K562 treated with DMSO at 1 percent for 24 hours (cell line): ENCODE data around the gene ALG9. TPM values are rescaled to one million over a fixed set of nuclear protein-coding genes. Genes with fewer than 3 reads are reported as not detected.

Experiments used
- total RNA-seq: library from RNA; unstranded; fragments of 300-600 nt; gene quantifications from 2 replicates; pipeline ENCODE4 v1.2.3, GENCODE V29; 2022; ENCODE audit warnings: low read depth; ENCODE audit not compliant: insufficient read depth

ALG9 gene
- 19.2 and 20.0 TPM in 2 replicates for total RNA-seq

GRCh38 chr11:111870886-111871692 is at the start of gene ALG9:
ALG9 (minus strand) TSS chr11:111871581; CDS start chr11:111871482, 99 bp downstream.

GRCh38 chr11:111918390-111919256 is 47.2 kb upstream of the ALG9 start, which contains the start of gene C11orf52:
C11orf52 (plus strand) TSS chr11:111918913; CDS start chr11:111918973, 60 bp downstream.

DNA sequence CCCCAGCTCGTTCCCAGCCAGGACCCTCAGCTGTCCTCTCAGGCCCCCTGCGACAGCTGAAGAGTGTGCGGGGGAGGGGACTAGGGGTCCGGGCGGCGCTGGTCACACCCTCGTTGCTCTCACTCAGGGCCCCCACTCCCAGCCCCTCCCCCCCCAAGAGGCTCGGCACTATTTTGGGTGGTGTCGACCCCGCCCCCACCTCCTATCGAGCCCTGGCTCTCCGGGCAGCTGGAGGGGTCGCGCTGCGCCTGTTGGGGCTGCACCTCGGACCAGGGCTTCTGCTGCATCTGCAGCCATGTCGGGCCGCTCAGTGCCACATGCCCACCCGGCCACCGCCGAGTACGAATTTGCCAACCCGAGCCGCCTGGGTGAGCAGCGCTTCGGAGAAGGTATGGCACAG is 41.2 kb upstream of the ALG9 start, which contains the start of gene HSPB2:
HSPB2 (plus strand) TSS at position 200 of the 400 bp plus-strand sequence; CDS start at position 296, 96 bp downstream.

GRCh38 chr11:111911563-111912401 is 40.4 kb upstream of the ALG9 start, which contains the start of gene CRYAB:
CRYAB (minus strand) TSS chr11:111911770; CDS start chr11:111911724, 46 bp downstream.

GRCh38 chr11:111878849-111879636 is 7.7 kb upstream of the ALG9 start, which contains the start of the genes CFAP68 and FDXACB1:
CFAP68 (plus strand) TSS chr11:111879541; CDS start chr11:111879561, 20 bp downstream.
FDXACB1 (minus strand) TSS chr11:111879165; CDS start chr11:111879132, 33 bp downstream.

GRCh38 chr11:111765984-111766833 is 105.2 kb downstream of the ALG9 start, which contains the start of gene PPP2R1B:
PPP2R1B (minus strand) TSS chr11:111766389; CDS start chr11:111766361, 28 bp downstream.

Other genes starting within 250 kb of the ALG9 start
- 15.3 and 19.5 TPM in 2 replicates for gene PPP2R1B, start 105.2 kb downstream of the ALG9 start, total RNA-seq
- 0.61 and 1.0 TPM in 2 replicates for gene FDXACB1, start 7.6 kb upstream of the ALG9 start, total RNA-seq
- gene CFAP68, start 8.0 kb upstream of the ALG9 start, total RNA-seq = 22.0 and 28.9 TPM in 2 replicates
- gene CRYAB, start 40.2 kb upstream of the ALG9 start, total RNA-seq = 2.2 TPM in 1 of 2 replicates, not detected in the other
- 0.22 TPM in 1 of 2 replicates, not detected in the other for gene HSPB2, start 41.2 kb upstream of the ALG9 start, total RNA-seq
- 2.5 and 4.2 TPM in 2 replicates for gene C11orf52, start 47.3 kb upstream of the ALG9 start, total RNA-seq
- 2.0 and 2.5 TPM in 2 replicates for gene DIXDC1, start 65.8 kb upstream of the ALG9 start, total RNA-seq
- 33.2 and 37.5 TPM in 2 replicates for gene DLAT, start 153.8 kb upstream of the ALG9 start, total RNA-seq
- 1.4 TPM in 1 of 2 replicates, not detected in the other for gene PIH1D2, start 202.4 kb upstream of the ALG9 start, total RNA-seq
- gene NKAPD1, start 202.7 kb upstream of the ALG9 start, total RNA-seq = 11.8 and 12.5 TPM in 2 replicates
- gene TIMM8B, start 215.2 kb upstream of the ALG9 start, total RNA-seq = 64.3 and 70.5 TPM in 2 replicates
- gene SDHD, start 215.3 kb upstream of the ALG9 start, total RNA-seq = 87.3 and 101 TPM in 2 replicates